NCI-H146 (cell line): ENCODE measurements around the gene MRAP.
"Not testable (repeated sequence)": the region's sequence is repeated elsewhere in the genome, so short reads cannot be mapped to it uniquely, and the experiment has no call there.

Experiments
- DNase-seq: peaks from one replicate; lab custom pipeline; 2025; lab: John Stamatoyannopoulos, UW

The MRAP gene

DNA sequence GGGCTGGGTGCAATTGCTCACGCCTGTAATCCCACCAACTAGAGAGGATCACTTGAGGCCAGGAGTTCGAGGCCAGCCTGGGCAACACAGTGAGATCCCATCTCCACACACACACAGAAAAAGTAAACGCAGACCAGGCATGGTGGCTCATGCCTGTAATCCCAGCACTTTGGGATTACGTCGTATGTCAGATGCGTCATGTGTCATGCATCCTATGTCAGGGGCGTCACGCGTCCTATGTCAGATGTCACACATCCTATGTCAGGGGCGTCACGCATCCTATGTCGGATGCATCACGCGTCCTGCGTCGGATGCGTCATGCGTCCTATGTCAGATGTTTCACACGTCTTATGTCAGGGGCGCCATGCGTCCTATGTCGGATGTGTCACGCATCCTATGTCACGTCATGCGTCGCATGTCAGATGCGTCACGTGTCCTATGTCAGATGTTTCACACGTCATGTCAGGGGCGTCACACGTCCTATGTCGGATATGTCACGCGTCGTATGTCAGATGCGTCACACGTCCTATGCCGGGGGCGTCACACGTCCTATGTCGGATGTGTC, 1.5 kb downstream of the MRAP start:
- no peak for DNase-seq

DNA sequence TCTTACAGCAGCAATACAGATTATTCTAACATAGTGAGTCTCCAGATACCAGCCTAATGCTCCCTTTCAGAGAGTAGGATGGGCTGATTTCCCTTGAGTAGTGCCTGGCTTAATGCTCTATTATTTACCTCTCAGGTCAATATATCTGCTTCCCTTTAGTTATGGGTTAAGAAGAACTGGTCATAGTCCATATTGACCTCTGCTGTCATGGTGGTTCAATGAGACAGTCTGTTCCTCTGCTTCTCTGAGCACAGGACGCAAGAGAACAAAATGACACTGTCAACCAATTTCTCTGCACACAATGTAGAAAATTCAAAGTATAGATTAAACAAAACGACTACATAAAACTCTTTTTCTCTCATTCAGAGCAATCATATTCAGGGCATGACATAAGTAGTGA, 2.9 kb downstream of the MRAP start:
- DNase-seq = no peak

DNA sequence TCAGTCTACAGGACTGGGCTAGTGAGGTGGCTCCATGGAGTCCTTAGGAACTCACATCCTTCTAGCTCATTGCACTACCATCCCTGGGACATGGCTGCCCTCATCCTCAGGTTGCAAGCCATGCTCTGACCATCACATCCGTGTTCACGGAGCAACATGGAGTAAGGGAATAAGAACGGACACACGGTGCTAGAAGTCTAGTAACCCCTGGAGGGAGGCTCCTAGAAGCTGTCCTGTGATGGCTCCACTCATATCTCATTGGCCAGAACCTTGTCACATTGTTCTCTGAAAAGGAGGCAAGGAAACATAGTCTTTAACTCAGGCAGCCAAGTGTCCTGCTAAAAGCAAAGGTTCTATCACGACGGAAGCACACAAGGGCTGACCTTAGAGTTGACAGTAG, 3.9 kb downstream of the MRAP start:
- DNase-seq = no peak

DNA sequence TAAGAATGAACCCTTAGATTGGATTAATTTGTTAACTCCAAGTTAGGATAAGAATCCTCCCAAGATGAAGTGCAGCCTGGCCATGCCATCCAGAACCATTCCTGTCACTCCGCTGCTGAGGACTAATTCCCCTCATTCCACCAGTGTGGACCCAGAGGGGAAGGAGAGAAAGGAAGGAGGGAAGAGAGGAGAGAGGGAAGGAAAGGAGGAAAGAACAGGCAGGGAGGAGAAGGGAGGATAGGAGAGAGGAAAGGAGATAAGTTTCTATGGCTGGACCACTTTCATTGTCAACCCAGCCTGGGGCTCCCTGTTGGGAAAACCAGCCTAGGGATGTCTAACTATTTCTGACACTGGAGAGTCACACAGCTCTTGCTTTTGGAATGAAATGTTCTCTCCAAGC, 4.7 kb downstream of the MRAP start:
- DNase-seq = no peak

DNA sequence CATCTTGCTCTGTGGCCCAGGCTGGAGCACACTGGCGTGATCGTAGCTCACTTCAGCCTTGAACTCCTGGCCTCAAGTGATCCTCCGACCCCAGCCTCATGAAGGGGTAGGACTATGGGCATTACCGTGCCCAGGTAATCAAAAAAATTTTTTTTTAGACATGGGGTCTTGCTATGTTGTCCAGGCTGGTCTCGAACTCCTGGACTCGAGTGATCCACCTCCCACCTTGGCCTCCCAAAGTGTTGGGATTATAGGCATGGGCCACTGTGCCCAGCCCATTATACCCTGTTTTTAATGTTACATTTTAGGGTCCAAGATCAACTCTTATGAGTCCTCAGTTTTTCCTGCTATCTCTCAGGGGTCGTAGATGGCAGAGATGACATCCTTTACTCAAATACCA, 6.3 kb downstream of the MRAP start:
- no peak for DNase-seq

DNA sequence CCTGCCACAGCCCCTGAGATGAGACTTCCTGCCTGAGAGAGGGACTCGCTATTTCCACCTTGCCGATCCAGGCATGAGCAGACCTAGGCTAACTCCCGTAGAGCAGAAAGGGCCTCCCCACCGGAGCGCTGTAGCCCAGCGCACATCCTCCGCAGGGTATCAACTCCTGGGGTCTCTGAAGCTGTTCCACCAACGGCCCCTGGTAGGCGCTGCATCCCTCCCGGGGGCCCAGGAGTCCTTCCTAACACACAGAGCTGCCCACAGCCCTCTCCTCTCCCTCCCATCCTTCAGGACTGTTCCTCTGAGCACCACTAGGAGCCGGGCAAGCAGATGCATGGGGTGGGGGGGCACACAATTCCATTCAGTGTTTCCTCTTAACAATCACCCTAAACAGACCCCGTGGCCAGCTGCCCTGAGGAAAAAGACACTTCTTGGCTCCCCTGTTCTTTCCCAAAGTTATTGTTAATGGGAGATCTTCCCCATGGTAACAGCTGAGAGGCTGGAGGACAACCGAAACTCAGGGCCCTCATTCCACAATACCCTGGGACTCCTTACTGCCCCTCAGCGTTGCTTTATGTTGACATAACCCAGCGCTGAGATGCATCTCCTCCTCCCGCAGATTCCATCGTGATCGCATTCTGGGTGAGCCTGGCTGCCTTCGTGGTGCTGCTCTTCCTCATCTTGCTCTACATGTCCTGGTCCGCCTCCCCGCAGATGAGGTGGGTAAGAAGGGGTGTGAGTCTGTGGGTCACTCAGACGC, 7.5 kb downstream of the MRAP start:
- no peak for DNase-seq

DNA sequence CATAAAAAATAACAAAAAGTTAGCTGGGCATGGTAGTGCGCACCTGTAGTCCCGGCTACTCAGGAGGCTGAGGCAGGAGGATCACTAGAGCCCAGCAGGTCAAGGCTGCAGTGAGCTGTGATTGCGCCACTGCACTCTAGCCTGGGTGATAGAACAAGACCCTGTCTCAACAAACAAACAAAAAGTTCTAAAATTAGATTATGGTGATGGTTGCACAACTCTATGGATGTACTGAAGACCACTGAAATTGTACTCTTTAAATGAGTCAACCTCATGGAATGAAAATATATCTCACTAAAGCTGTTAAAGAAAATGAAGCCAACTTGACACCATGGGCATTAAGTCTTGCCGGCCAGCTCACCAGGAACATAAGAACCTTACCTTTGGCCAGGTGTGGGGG, 9.1 kb downstream of the MRAP start:
- DNase-seq = no peak

DNA sequence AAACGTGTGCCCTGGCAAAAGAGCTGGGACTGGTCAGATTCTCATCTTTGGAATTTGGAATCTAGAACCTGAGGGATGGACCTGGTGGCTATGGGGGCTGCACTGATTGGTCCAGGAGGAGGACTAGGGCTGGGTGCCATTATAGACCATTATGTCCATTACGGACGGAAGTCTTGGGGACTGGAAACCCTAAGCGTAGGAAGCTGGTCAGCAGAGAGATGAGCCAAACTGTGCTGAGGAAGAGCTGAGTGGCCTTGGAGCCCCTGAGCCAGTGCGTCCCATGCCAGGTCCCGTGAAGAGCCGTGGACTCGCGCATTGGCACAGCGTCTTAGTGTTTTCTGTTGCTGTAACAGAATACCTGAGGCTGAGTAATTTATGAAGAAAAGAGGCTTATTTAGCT, 10.0 kb downstream of the MRAP start:
- no peak for DNase-seq

DNA sequence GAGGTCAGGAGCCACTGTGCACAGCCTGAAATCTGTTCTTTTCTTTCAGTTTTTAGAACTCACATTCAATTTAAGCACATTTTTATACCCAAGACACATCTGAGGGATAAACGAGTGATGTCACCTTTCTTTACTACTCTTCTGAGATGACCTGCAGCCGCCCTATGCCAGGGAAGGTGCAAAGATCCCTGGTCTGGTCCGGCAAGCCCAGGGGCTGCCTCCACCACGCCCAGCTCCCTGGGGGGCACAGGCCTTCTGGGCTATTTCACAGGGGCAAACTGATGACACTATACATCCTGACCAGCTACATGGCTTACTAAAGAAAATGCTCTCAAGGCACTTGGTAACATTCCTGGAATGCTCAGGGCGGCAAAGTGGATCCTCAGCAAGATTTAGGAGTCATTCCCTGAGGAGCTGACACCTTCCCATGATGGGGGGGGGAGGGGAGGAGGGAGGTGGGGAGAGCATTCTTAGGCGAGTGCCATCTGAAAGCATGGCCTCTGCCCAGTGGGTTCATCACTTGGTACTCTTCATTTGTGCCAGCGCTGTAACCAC, 11.3 kb downstream of the MRAP start:
- no peak for DNase-seq

DNA sequence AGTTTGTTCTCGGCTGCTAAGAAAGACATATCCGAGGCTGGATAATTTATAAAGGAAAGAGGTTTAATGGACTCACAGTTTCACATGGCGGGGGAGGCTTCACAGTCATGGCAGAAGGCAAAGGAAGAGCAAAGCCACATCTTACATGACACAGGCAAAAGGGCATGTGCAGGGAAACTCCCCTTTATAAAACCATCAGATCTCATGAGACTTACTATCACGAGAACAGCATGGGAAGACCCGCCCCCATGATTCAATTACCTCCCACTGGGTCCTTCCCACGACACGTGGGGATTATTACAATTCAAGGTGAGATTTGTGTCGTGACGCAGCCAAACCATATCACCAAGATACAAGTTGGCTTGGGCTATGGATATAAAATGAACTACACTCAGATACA, 12.3 kb downstream of the MRAP start:
- DNase-seq = not testable (repeated sequence)

DNA sequence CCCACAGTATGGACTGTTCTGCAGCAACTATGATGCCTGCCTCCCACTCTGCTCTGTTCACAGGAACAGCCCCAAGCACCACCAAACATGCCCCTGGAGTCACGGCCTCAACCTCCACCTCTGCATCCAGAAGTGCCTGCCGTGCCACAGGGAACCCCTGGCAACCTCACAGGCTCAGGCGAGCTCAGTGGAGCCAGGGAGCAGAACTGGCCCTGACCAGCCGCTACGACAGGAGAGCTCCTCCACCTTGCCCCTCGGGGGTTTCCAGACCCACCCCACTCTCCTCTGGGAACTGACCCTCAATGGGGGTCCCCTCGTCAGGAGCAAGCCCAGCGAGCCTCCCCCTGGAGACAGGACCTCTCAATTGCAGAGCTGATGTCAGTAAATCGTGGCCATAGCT, 13.0 kb downstream of the MRAP start:
- no peak for DNase-seq

DNA sequence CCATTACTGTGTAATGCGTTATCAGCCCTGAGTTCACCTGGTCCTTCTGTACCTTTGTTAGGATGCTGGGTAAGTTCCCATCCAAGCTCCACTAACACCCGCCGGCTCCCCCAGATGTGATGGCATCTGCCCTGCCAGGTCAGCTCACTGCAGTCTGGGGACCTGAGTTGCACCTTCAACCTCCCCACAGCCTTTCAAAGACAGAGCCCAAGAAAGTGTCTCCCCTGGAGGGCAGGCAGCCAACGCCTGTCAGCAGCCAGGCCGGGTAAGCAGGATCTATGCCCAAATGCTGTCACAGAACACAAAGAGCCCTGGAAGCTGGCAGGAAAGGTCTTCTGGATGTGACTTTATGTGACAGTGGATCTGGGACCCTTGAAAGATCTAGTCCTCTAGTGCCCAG, 13.7 kb downstream of the MRAP start:
- no peak for DNase-seq

DNA sequence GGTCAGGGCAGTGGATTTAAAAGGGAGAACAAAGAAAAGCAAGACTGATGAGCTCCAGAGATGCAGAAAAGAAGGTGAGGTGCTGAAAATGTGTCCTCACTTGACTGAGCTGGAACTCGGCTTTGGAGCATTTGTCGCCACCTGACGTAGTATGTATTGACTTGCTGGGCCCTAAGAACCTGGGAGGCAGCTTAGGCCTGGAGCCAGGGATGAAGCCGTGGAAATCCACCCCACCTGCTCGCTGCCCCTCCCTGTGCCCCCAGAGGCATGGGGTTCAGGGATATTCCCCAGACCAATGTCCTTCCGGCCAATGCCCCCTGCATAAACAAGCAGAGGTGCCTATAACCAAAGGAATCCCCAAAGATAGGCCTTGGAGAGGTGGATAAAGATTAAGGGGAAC, 14.3 kb downstream of the MRAP start:
- no peak for DNase-seq

DNA sequence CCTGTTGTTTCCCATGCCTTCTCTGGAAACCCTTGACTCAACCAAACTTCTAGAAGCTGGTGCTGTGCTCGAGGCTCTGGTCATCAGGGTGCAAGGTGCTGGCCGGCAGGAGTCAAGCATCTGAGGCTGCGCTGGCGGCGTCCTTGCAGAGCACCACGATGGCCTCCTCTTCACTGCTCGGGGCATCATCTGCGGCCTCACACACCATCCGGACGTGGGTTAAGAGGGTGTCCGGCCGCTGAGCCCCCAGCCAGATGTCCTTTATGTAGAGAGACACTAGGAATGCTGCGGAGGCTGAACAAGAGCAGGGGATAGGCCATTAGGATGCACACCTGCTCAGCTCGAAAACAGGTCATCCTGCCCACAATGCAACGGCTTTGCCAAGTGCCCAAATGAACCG, 16.2 kb downstream of the MRAP start:
- no peak for DNase-seq

DNA sequence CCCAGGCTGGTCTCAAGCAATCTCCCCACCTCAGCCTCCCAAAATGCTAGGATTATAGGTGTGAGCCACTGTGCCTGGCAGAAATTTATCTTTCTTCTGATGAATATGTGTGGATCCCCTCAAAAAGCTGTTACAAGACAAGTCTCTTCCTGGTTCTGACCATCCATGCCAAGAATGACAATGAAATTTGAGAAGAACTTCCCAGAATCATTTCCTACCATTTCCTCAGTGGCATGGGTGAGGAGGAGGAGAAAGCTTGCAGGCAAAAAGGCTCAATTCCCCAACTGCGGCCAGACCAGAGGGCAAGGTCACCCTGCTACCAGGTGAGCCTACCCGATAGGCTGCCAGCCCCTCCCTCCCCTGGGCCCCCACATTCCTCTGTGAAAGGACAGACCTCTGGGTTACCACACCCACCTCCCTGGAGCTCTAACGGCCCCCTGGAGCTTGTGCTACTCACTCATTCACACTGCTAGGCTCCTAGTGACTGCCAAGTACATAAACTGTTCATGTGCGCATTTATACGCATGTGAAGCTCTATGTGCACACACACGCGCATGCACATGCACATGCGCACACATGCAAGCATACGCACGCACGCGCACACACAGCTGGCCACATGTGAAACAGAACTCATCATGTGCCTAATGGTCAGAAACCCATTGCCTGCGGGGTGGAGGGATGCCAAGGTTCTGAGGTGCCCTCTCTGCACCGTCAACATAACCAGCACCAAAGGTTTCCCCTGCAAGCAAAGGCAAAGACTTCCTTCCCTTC, 17.0 kb downstream of the MRAP start:
- no peak for DNase-seq

DNA sequence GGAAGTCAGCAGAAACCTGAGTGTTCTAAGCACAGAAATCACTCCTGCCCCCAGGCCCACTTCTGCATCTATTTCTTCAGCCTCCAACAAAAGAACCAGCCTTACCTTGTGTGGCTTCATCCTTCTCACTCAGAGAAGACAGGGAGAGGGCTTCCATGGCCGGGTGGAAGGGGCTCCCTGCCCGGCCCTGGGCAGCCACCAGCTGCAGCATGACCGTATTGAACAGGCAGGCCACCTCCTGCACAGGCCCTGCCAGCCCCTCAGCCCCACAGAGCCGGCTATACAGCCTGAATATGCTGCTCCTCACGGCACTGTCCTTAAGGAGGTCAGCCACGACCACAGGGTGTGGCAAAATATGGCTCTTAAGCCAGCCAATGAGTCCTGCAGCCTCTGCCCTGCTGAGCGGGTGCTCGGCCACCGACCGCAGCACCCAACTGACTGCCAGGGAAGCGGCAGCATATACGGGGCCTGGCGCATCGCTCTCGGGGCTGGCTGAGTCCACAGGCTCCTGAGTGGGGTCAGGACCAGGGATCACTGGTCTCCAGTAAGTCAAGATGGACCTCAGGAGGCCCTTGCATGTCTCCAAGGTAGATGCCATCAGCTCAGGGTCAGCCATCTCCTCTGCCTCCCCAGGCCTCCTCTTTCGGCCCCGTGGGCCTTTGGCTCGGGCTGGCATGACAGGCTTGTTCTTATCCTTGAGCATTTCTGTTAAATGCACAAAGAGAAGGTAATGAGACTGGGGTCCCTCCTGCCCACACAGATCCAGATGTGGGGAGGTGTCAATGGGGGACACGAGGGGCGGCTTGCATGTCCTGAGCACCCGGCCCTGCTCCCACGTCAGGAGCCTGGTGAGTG, 17.9 kb downstream of the MRAP start:
- DNase-seq = no peak

DNA sequence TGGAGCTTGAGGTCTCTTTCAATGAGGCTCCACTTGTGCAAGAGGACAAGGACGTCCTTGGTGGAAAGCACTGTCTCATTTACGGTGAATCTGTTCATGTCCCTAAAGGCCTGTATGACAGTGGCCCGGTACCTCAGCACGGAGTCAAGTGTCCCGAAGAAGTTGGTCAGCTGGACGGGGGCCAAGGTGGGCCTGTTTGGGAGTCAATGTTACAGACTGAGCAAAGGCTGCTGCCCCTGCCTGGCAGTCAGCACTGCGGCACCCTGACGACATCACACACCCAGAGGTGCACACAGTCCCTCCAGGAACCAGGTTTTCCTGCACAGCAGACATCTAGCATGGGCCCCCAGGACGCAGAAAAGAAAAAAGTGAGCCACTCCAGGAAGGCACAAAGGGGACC, 19.1 kb downstream of the MRAP start:
- no peak for DNase-seq

DNA sequence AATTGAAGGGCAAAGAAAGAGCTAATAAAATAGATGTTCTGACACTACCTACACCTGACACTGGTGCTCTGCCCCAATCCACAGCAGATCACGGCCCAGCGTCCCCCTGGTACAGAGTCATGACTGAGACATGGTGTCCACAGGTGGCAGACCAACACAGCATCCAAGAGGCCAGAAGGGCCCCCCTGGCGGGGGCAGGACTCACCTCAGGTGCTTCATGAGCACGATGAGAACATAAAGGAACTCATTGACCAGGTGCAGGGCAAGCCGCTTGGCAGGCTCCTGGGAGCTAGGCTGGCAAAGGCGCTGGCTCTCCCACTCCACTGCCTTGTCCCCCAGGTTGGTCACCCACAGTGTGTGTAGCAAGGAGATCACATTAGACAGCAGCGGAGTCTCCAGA, 20.4 kb downstream of the MRAP start:
- no peak for DNase-seq

DNA sequence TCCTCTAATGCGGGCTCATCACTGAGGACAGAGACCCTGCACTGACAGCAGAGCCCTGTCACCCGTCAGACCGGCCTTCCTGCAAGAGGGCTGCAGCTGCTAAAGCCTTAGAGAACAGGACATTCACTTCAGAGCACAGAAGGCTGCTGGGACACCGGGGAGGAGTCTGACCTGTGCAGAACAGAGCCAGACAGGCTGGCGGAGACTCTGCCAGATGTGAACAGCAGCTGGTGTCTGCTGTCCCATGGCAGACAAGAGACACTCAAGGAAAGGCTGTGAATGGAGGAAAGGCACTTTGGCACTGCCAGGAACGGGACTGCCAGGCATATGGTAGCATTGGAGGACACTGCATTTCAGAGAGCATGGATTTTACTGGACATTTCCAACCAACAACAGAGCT, 21.4 kb downstream of the MRAP start:
- DNase-seq = no peak

DNA sequence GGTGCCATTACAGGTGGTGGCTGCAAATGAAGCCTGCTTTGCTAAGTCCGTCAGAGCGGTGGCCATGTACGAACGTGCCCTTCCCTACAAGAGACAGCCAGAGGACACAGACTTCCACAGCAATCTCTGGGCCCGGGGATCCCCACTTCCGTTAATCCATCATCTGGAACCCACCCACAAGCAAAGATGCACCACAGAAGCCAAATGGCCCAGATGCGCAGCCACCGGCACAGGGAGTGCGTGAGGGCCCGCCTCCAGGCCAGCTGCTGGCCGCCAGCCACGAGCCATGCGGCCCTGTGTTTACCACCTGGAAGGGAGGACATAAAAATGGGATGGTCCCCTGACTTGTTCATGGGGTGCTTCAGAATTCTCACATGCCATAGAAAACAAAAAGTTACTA, 22.1 kb downstream of the MRAP start:
- DNase-seq = no peak

DNA sequence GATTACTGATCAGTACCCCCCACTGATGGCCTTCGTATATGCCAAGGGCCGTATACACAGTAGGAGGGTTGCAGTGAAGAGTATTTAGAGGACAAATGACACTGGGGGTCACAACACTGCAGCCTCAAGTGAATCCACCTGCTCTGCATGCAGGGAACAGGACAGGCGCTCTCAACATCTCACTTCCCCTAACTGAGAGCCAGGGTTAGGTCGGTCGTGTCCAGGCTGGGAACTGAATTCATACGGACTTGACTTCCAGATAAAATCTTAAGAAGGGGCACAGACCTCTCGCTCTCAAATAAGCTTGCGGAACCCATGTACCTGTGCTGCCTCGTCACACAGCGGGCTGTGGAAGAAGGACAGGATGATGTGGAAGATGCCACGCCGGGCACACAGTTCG, 22.8 kb downstream of the MRAP start:
- no peak for DNase-seq

DNA sequence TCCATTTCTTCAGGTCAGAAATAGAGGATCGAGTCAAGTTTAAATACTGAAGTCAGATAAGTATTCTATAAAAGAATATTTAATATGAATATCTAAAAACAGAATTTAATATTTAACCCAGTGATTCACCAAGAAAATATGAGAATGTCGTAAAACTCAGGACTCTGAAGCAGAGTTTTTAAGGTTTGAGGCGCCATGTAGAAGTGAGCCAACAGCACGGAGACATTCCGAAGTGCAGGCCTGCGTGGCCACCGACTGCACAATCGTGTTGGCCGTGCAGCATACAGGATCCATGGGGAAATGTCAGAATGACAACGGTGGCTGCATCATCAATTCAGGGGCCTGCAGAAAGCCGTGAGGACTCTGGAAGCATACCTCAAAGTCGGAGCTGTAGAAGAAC, 23.4 kb downstream of the MRAP start:
- DNase-seq = no peak
